GM19328 (cell line): ENCODE results near the gene FRY.

Experiments
- ATAC-seq: cut with Tn5 transposase; IDR thresholded peaks from one replicate; pipeline ENCODE4 v1.9.1; 2021; ENCODE audit warnings: mild to moderate bottlenecking, moderate library complexity; ENCODE audit not compliant: unreplicated experiment

Gene FRY

DNA sequence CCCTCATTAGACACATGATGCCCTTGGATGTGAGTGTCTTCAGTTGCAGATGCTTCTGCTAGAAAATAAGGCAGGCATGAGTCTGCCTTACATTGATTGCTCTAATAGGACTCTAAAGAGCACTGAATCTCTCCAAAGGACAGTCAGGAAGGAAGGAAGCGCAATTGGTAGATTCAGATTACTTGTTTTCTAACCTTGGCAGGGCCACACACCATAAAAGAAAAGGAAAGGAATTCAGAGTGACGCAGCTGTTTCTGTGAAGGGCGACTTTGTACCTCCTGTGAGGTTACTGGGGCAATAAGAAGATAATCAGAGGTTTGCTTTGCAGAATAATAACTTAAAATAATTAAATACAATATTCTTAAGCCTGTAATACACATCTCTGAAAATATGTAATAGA is 48.0 kb downstream of the FRY start:
- no peak for ATAC-seq

DNA sequence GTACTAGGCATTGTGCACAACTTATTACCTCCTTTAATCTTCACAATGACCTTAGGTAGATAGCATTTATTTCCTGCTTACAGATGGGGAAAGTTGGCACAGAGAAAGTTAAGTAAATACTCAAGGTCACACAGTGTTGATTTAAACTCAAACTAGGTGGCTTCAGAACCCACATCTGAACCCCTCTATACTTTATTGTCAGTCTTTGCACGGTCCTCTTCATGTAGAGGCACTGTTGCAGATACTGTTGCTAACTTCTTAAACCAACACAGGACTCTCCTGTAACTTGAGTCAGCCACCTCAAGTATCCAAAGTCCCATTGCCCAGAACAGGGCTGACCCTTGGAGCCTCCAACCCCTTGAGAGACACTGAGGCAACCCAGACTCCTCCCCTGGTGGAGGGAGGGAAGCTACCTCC is 48.8 kb downstream of the FRY start:
- ATAC-seq, result no peak

DNA sequence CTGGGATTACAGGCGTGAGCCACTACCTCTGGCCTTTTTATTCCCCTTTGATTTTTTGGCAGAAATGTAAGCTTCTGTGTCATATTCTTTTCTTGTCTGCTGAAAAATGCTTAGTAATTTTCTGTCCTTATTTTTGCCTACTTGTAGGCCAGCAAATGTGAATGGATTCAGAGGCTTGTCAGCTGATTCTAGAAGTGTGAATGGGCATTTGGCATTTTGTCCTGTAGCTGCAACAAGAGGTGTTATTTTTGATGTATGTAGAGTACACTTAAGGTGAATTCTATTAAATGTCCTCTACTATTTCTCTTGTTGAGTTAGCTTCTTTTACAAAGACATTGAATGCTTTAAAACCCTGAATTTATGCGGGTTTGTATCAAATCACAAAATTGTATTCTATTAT is 50.0 kb downstream of the FRY start:
- no peak for ATAC-seq

GRCh38 chr13:32086366-32086765 is 54.8 kb downstream of the FRY start:
- no peak for ATAC-seq

DNA sequence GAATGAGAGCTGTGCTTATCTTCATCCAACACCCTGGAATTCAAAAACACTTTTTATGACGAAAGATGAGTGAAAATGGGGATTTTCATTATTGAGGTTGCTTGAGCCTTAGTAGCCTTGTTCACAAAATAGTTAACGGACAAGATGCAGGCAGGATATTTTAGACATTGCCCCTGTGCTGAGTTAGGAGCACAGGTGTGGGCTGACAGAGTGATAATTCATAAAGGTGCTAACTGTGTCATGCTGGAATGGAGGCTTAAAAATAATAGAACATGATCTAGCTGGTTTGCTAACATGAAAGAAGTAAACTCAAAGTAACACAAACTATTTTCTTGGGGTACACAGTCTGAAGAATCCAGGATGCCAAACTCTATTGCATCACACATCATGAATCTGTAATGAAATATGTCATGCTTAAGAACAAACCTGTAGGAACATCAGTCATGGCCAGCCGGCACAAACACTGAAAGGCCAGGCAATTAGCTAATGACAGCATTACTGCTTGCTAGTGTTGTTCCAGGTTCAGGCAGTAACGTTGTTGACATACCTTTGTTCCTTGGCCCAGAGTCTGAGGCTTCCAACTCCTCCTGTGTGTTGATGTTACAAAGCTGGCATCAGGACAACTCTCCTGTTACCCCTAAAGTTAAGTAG is 55.3 kb downstream of the FRY start:
- ATAC-seq, result no peak

GRCh38 chr13:32087955-32088747 is 56.6 kb downstream of the FRY start:
- ATAC-seq, result no peak

DNA sequence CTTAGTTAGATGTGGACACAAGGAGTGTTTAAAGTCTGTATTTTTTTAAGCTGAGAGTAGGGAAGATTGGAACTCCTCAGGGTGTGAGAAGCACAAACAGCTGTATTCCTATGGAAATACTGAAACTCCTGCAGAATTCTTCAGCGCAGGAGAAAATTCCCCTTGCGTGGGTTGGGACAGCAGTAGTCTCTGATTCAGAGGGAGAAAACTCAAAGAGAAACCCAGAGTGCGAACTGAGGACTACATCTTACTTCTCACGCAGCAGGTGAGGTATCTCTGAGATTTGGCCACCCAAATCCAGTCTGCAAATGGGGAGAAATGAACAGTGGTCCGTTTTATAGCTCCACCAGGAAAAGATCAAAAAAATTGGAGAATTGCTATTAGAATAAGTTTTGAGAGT is 60.9 kb downstream of the FRY start:
- ATAC-seq, result no peak

DNA sequence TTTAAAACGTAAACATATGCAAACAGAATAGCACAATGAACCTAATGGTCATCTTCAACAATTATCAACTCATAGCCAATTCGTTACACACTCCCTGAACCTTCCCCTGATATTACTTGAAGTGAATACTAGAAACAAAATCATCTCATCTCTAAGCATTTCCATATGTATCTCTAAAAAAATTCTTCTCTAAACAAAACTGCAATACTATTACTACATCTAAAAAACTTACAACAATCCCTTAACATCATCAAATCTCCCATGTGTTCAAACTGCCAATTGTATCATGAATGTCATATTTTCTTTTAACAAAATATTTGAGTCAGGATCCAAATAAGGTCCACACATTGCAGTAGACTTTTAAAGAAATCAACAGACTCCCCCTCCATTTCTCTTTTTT is 61.4 kb downstream of the FRY start:
- no peak for ATAC-seq

DNA sequence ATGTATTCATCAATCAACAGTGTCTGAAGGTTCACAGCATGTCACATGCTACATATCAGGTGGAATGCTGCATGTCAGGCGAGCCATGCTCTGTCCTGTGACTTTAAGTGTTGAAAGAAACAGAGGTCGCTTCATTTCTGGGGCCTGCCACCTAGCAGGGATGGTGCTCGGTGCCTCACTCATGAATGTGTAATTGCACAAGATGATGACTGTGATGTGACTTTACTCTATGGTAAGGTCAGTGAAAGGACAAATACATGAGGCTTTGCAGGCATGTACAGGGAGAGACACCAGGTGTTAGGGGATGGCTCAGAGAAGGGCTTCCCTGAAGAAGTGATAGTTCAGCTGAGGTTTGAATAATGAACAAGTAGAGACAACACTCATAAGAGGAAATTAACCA is 66.7 kb downstream of the FRY start:
- no peak for ATAC-seq

- ATAC-seq, result no peak
These were observed 74.2 kb downstream of the FRY start for GRCh38 chr13:32105653-32106313.

DNA sequence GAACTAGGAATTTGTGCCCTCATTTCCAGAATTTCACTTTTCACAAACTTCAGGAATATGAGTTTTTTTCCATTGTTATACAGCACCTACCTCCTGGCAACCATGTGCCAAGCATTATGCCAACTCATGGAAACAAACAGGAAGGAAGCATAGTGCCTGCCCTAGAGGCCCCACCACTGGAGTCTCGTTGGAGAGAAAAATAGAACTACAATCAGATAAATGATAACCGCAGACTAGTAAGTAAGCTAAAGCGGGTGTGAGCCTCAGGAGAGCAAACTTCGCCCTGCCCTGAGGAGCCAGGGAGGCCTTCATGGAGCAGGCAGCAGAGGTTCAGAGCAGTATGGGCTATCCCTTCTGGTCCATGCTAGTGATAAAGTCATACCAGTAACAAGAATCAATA is 75.9 kb downstream of the FRY start:
- no peak for ATAC-seq

GRCh38 chr13:32107973-32108372 is 76.4 kb downstream of the FRY start:
- no peak for ATAC-seq

DNA sequence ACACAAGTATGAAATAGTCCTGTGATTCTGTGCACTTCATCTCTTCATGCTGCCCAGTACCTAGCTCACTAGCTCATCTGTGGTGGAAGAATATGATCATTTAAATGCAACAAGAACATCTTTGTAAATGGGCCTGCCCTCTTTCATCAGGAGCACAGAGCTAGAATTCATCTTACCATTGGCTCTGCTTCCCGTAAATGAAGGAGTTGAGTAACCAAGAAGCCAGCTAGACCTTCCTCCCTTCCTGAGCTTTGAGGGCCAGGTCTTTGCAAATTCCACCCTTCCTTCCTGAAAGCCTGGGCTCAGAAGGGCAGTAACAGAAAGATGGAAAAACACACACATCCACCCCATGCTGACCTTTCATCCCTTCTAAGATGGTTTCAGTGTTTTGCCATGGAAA is 82.0 kb downstream of the FRY start:
- no peak for ATAC-seq

DNA sequence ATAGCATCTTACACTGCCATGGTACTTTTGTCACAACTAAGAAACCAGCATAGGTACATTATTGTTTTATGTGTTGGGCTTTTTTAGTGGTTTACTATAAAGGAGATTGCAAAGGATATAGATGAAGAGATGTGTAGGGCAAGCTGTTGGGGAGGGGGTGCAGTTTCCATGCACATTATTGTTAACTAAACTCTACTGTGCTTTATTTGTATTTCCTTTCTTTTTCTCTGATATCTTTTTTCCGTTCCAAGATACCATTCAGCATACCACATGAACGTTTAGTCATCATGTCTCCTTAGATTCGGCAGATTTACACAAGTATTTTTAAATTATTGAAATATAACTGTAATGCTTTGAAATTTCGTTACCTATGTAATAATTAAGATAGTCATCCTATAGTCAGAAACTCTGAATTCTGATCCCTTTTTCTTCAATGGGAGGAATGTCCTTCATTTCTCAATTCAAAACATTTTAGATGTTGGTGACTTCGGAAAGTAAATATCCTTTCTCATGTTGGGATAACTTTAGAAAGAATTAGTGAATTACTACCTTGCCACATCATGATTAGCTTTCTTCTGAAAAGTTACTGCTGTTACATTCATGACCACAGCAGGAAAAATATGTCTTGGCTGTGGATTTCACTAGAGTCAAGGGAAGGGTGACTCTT is 82.8 kb downstream of the FRY start:
- ATAC-seq, result no peak

DNA sequence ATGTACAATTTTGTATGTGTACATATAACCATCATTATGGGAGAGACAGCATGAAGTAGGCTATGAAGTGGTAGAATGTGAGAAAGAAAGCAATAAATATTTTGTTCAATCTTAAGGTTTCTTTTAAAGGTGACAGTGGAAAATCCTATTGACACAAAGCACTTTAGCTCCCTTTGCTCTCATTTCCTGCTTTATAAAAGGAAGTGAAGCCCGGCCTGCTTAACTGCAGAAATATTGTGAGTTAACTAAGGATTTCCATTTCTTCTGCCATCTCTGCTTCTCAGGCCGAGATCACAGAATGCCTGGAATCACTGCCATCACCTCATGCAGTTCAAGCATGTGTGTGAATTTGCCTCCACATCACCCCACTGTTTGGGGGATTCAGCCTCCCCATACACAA is 83.5 kb downstream of the FRY start:
- ATAC-seq, result no peak

DNA sequence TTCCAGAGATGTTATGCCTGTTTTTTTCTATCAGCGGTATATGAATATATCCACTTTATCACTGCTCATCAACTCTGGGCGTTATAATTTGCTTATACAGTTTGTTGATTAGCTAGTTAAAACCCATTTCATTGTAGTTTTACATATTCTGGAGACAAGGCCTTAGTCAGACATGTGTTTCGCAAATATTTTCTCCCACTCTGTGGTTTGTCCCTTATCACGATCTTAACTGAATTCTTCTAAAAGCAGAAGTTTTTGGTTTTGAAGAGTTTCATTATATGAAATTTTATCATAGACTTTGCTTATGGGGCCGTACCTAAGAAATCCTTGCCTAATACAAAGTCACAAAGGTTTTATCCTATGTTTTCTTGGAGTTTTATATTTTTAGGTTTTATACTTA is 84.6 kb downstream of the FRY start:
- no peak for ATAC-seq

DNA sequence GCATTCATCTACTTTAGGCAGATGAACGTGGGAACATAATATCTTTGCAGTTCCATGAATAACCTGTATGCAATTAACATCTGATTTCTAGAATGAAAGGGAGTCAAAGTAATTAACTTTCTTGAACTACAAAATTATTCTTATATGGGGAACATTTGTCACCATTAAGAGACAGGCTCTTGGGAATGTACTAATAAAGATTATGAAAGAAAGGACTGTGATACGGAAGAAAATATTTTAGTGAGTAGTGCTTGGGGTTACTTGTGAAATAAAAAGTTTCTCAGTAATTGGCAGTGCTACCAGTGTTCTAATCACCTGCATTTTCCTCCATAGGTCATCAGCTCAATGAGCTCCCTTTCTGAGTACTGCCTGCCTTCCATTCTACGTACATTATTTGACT is 85.4 kb downstream of the FRY start:
- ATAC-seq, result no peak

DNA sequence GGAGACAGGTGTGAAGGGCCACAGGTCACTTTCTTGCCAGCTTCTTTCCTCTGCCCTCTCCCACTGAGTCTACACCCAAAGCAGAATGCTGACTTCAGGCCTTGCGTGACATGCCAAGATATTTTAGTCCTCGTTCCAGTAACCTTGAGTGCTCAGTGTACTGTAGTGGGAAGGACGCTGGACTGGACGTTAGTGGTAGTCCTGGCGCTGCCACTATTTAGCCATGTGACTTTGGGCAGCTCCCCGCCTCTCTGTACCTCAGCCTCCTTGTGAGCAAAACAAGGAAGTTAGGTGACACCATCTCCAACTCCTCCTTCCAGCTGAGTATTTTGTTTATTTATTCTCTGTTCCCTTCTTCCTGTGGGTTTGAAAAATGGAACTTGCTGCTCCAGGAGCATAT is 86.1 kb downstream of the FRY start:
- ATAC-seq, result no peak

DNA sequence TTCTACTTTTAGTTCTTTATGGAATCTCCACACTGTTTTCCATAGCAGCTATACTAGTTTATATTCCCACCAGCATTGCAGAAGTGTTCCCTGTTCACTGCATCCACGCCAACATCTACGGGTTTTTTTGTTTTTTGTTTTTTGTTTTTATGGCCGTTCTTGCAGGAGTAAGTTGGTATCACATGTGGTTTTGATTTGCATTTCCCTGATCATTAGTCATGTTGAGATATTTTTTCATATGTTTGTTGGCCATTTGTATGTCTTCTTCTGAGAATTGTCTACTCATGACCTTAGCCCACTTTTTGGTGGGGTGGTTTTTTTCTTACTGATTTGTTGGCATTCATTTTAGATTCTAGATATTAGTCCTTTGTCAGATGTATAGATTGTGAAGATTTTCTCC is 89.7 kb downstream of the FRY start:
- ATAC-seq, result no peak

DNA sequence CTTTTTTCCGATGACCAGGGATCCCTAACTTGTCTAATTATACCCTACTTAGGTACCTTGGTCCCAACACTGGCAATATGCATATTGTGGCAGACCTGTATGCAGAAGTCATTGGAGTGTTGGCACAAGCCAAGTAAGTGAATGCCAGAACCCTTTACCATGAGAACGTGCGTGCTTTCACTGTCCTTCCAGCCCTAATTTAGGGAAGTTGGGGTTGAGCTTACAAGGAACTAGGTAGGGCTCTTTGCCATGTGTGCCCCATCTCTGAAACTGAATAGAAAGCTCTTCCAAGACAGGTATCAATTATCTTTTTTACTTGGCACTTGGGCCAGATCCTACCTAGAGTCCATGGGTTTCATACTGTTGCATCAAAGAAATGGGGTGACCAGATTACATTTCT is 93.2 kb downstream of the FRY start:
- ATAC-seq, result no peak

DNA sequence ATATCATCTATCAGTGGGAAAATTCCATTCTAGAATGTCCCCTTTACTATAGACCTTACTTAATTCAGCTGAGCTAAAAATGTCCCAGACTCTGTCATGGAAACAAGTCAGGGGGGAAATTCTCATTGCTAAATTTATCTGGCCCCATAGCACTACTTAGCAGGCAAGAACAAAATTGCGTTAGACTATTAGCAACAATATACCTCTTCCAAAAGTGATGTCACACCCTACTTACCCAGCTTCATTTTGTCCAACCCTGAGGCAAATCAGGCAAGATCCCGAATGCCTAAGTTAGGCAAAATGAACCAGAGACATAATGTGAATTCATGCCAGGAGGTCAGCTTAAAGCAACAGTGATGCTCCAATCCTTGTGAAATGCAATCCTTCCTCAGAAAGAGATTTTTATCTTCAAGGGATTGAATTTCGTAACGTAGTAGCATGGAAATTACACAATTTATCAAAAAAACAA is 93.7 kb downstream of the FRY start:
- no peak for ATAC-seq

GRCh38 chr13:32125751-32126150 is 94.2 kb downstream of the FRY start:
- ATAC-seq, result no peak
